Measurements from ENCODE around the gene CCDC88B.

GRCh38 chr11:64304032-64304315 lies 36.0 kb upstream of the CCDC88B start:
- no peak for TF ChIP-seq CTCF (IDR thresholded peaks at IDR 0.05; ENCODE audit: borderline replicate concordance, extremely low read depth, low read length, poor library complexity, severe bottlenecking)
- no peak for TF ChIP-seq EZH2 (IDR thresholded peaks at IDR 0.05; ENCODE audit: borderline replicate concordance, low read depth, low read length, severe bottlenecking)

Measured in DND-41 (cell line).